H9 (cell line): ENCODE results near the gene PIP5KL1. TPM values are rescaled to one million over a fixed set of nuclear protein-coding genes. Genes with fewer than 3 reads are reported as not detected.

Experiments
- DNase-seq: peaks from one replicate; pipeline ENCODE4 v3.0.0-alpha.2; 2017
- H2AFZ ChIP-seq: one replicate; pipeline ENCODE4 v1.6.1; 2013; ENCODE audit warnings: mild to moderate bottlenecking, low read length, control low read depth, moderate library complexity
- H2AK5ac ChIP-seq: 2 replicates; pipeline ENCODE4 v1.6.1; 2013; ENCODE audit warnings: low read length, control low read depth, mixed read lengths; ENCODE audit not compliant: insufficient read length
- H2BK120ac ChIP-seq: one replicate; pipeline ENCODE4 v1.6.1; 2013; ENCODE audit warnings: low read depth, mild to moderate bottlenecking, low read length, control low read depth, inconsistent platforms; ENCODE audit not compliant: poor library complexity, severe bottlenecking
- H2BK12ac ChIP-seq: 2 replicates; pipeline ENCODE4 v1.6.1; 2013; ENCODE audit warnings: low read length, control low read depth, mixed read lengths, low read depth; ENCODE audit not compliant: insufficient read length
- H2BK15ac ChIP-seq: 2 replicates; pipeline ENCODE4 v1.6.1; 2013; ENCODE audit warnings: low read depth, low read length, control low read depth
- H2BK20ac ChIP-seq: one replicate; pipeline ENCODE4 v1.6.1; 2013; ENCODE audit warnings: low read depth, mild to moderate bottlenecking, low read length, control low read depth, inconsistent platforms; ENCODE audit not compliant: poor library complexity, severe bottlenecking
- H2BK5ac ChIP-seq: 2 replicates; pipeline ENCODE4 v1.6.1; 2013; ENCODE audit warnings: low read length, control low read depth, mixed read lengths; ENCODE audit not compliant: insufficient read length
- H3K14ac ChIP-seq: 2 replicates; pipeline ENCODE4 v1.6.1; 2013; ENCODE audit warnings: low read length, control low read depth; ENCODE audit not compliant: insufficient read depth
- H3K18ac ChIP-seq: 2 replicates; pipeline ENCODE4 v1.6.1; 2013; ENCODE audit warnings: low read depth, mild to moderate bottlenecking, mixed read lengths, low read length, control low read depth; ENCODE audit not compliant: insufficient read length
- H3K23ac ChIP-seq: 2 replicates; pipeline ENCODE4 v1.6.1; 2013; ENCODE audit warnings: low read length, control low read depth, mixed read lengths, low read depth; ENCODE audit not compliant: insufficient read length
- H3K23me2 ChIP-seq: 2 replicates; pipeline ENCODE4 v1.6.1; 2013; ENCODE audit warnings: low read depth, mild to moderate bottlenecking, mixed read lengths, low read length, control low read depth; ENCODE audit not compliant: insufficient read length, poor library complexity, severe bottlenecking
- H3K27ac ChIP-seq: 2 replicates; pipeline ENCODE4 v1.5.1; 2013; ENCODE audit warnings: low read length, control low read depth, mixed read lengths, low read depth; ENCODE audit not compliant: insufficient read length
- H3K27me3 ChIP-seq: 2 replicates; pipeline ENCODE4 v1.6.1; 2013; ENCODE audit warnings: low read length, control low read depth, inconsistent platforms; ENCODE audit not compliant: insufficient read depth
- H3K4ac ChIP-seq: 2 replicates; pipeline ENCODE4 v1.6.1; 2013; ENCODE audit warnings: low read depth, mild to moderate bottlenecking, control low read depth, inconsistent platforms, low read length, moderate library complexity
- H3K4me1 ChIP-seq: 2 replicates; pipeline ENCODE4 v1.6.1; 2013; ENCODE audit warnings: low read length, control low read depth, inconsistent platforms; ENCODE audit not compliant: insufficient read depth
- H3K4me2 ChIP-seq: 2 replicates; pipeline ENCODE4 v1.6.1; 2013; ENCODE audit warnings: low read length, control low read depth, mixed read lengths; ENCODE audit not compliant: insufficient read length, insufficient read depth
- H3K56ac ChIP-seq: 2 replicates; pipeline ENCODE4 v1.6.1; 2013; ENCODE audit warnings: low read depth, mild to moderate bottlenecking, mixed read lengths, low read length, control low read depth; ENCODE audit not compliant: insufficient read length
- H3K79me1 ChIP-seq: 2 replicates; pipeline ENCODE4 v1.6.1; 2013; ENCODE audit warnings: low read depth, mild to moderate bottlenecking, moderate library complexity, low read length, control low read depth, inconsistent platforms; ENCODE audit not compliant: insufficient read depth, poor library complexity, severe bottlenecking
- H3K79me2 ChIP-seq: 2 replicates; pipeline ENCODE4 v1.6.1; 2013; ENCODE audit warnings: low read length, control low read depth, inconsistent platforms; ENCODE audit not compliant: insufficient read depth
- H3K9ac ChIP-seq: 2 replicates; pipeline ENCODE4 v1.6.1; 2013; ENCODE audit warnings: low read length, control low read depth, mixed read lengths; ENCODE audit not compliant: insufficient read length; ENCODE audit errors: extremely low read depth
- H3K9me3 ChIP-seq: one replicate; pipeline ENCODE4 v1.6.1; 2013; ENCODE audit warnings: low read depth, low read length, inconsistent platforms; ENCODE audit not compliant: control insufficient read depth
- H3T11ph ChIP-seq: one replicate; pipeline ENCODE4 v1.6.1; 2013; ENCODE audit warnings: mild to moderate bottlenecking, low read length, control low read depth, inconsistent platforms
- H4K20me1 ChIP-seq: one replicate; pipeline ENCODE4 v1.6.1; 2013; ENCODE audit not compliant: control insufficient read depth, insufficient read length, insufficient read depth
- H4K5ac ChIP-seq: 2 replicates; pipeline ENCODE4 v1.6.1; 2013; ENCODE audit warnings: low read depth, mild to moderate bottlenecking, mixed read lengths, low read length, control low read depth; ENCODE audit not compliant: insufficient read length
- H4K8ac ChIP-seq: replicated peaks from 2 replicates; pipeline ENCODE4 v1.6.1; 2013; ENCODE audit warnings: low read length, control low read depth, mixed read lengths, low read depth; ENCODE audit not compliant: insufficient read length
- H4K91ac ChIP-seq: 2 replicates; pipeline ENCODE4 v1.6.1; 2013; ENCODE audit warnings: low read depth, mild to moderate bottlenecking, moderate library complexity, mixed read lengths, low read length, control low read depth; ENCODE audit not compliant: insufficient read length
- H3K27ac Mint-ChIP-seq, 3 experiments: 2 replicates in 2 of 3; 3 replicates in 1 of 3; pipeline ENCODE4 v1.8.0; 2020 to 2021; ENCODE audit warnings: mixed read lengths in 3 of 3, mild to moderate bottlenecking in 1 of 3, moderate library complexity in 1 of 3
- H3K27me3 Mint-ChIP-seq: 2 replicates; pipeline ENCODE4 v1.8.0; 2021; ENCODE audit warnings: low read depth, mild to moderate bottlenecking, moderate library complexity, mixed read lengths
- H3K36me3 Mint-ChIP-seq, 3 experiments: 2 replicates in 2 of 3; 3 replicates in 1 of 3; pipeline ENCODE4 v1.8.0; 2020 to 2021; ENCODE audit warnings: low read depth in 3 of 3, mixed read lengths in 3 of 3; ENCODE audit not compliant: insufficient read depth in 1 of 3
- H3K4me1 Mint-ChIP-seq, 2 experiments: 2 replicates each; pipeline ENCODE4 v1.8.0; 2020; ENCODE audit warnings: mixed read lengths in 2 of 2
- H3K4me3 Mint-ChIP-seq, 2 experiments: 2 replicates in 1 of 2; 3 replicates in 1 of 2; pipeline ENCODE4 v1.8.0; 2020 to 2021; ENCODE audit warnings: mild to moderate bottlenecking in 2 of 2, mixed read lengths in 2 of 2, moderate library complexity in 1 of 2
- H3K9me3 Mint-ChIP-seq, 2 experiments: 2 replicates in 1 of 2; 3 replicates in 1 of 2; pipeline ENCODE4 v1.8.0; 2020; ENCODE audit warnings: mild to moderate bottlenecking in 2 of 2, mixed read lengths in 2 of 2, moderate library complexity in 1 of 2
- WGBS: extraction: QIAGEN DNeasy Blood & Tissue Kit; methylation state at CpG from one replicate; pipeline ENCODE4 v1.1.7; 2013; ENCODE audit warnings: missing lambda C conversion rate, low lambda C conversion rate, mixed read lengths; ENCODE audit not compliant: insufficient read length; ENCODE audit errors: extremely low coverage; 5-methylcytosine and 5-hydroxymethylcytosine counted together
- total RNA-seq: library from RNA; stranded (reverse); gene quantifications from 2 replicates; pipeline ENCODE4 v1.2.1, GENCODE V29; 2021
- TF ChIP-seq, protein P1 (sequence below): fragments of 200-600 bp; sonication (generic); conservative IDR thresholded peaks from 3 replicates; pipeline ENCODE4 v1.8.0; 2021; ENCODE audit warnings: antibody characterized with exemption, mild to moderate bottlenecking

The PIP5KL1 gene
- total RNA-seq, 1 experiment from 2014 or later, result 11.6 TPM

DNA sequence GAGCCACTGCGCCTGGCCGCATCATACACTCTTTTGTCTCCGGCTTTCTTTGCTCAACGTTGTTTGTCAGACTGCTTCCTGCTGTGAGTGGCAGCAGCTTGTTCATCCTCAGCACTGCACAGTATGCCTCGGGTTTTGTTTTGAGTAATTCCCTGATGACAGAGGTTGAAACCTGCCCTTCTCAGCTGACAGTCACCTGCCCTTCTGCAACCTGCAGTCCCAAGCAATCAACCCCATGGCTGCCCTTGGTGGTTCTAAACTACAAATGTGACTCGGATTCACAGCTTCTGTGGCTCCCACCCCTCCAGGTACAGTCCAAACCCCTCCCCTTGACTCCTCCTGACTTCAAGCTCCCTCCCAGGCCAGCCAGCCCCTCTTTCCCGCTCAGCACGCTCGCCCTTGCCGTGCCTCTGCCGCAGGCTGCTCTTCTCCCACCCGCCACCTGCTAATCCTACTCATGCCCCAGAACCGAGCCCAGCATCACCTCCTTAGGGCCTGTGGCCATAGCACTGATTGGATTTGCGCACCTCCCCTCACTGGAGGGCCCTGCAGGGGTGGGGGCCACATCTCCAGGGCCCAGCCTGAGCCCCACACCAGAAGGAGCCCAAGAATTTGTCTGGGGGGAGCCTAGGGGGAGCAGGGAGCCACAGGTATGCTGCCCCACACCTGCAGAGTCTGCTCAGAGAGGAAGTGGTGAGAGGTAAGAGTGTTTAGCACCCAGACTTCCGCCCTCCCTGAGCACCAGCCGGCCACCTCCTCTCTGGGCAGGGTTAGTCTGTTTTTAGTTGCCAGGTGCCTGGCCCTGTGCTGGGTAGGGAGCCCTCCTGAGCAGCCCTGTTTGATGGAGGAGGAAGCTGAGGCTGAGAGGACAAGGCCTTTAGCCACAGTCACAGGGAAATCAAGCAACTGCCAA is 40.1 kb upstream of the PIP5KL1 start:
- no peak overlapping the region for H2BK12ac ChIP-seq
- H3K56ac ChIP-seq, result no peak overlapping the region
- Mint-ChIP-seq H3K4me1 (peaks cover 69 to 84% of the 10 kb centered on the region in 2 experiments), H3K4me3 (peak overlapping the region in 1 of 2 experiments; percentile 52; a peak in 2 of 5 replicates), H3K27ac (peak overlapping the region; percentile 73 to 82 (median 78)), H3K27me3 (no peaks in the 10 kb centered on the region; the same call in 1 of the 2 replicates), H3K36me3 (peaks cover 0 to 10% (median 0%) of the 10 kb centered on the region in 3 experiments; a peak in 2 of 7 replicates), H3K9me3 (no peaks in the 10 kb centered on the region; a peak in 1 of 5 replicates)
- no peaks in the 10 kb centered on the region for H3K23me2 ChIP-seq
- no peak overlapping the region for H3K4me2 ChIP-seq
- no peak overlapping the region for H2AK5ac ChIP-seq
- no peak overlapping the region for H2AFZ ChIP-seq
- H3K4ac ChIP-seq, result no peak overlapping the region
- H2BK15ac ChIP-seq, result no peak overlapping the region
- H4K20me1 ChIP-seq, result peaks cover 4% of the 10 kb centered on the region
- H3T11ph ChIP-seq, result no peak overlapping the region
- peak overlapping the region; percentile 5; the same call in 1 of the 2 replicates for H3K14ac ChIP-seq
- peaks cover 2% of the 10 kb centered on the region for H3K79me1 ChIP-seq
- no peak overlapping the region for H3K23ac ChIP-seq
- H3K27me3 ChIP-seq, result no peaks in the 10 kb centered on the region
- peak overlapping the region; percentile 35 for H3K18ac ChIP-seq
- no peak overlapping the region for H2BK20ac ChIP-seq
- no CpG with 5 or more reads among the region's 16 CpGs for WGBS
- no peak overlapping the region for H4K8ac ChIP-seq
- no peak overlapping the region for H3K9ac ChIP-seq
- H4K5ac ChIP-seq, result no peak overlapping the region
- H2BK5ac ChIP-seq, result no peak overlapping the region
- no peak overlapping the region for H3K27ac ChIP-seq
- no peaks in the 10 kb centered on the region for H3K9me3 ChIP-seq
- H2BK120ac ChIP-seq, result no peak overlapping the region
- H3K79me2 ChIP-seq, result peaks cover 45% of the 10 kb centered on the region; the same call in 1 of the 2 replicates
- DNase-seq, result no peak
- TF ChIP-seq, protein P1, sequence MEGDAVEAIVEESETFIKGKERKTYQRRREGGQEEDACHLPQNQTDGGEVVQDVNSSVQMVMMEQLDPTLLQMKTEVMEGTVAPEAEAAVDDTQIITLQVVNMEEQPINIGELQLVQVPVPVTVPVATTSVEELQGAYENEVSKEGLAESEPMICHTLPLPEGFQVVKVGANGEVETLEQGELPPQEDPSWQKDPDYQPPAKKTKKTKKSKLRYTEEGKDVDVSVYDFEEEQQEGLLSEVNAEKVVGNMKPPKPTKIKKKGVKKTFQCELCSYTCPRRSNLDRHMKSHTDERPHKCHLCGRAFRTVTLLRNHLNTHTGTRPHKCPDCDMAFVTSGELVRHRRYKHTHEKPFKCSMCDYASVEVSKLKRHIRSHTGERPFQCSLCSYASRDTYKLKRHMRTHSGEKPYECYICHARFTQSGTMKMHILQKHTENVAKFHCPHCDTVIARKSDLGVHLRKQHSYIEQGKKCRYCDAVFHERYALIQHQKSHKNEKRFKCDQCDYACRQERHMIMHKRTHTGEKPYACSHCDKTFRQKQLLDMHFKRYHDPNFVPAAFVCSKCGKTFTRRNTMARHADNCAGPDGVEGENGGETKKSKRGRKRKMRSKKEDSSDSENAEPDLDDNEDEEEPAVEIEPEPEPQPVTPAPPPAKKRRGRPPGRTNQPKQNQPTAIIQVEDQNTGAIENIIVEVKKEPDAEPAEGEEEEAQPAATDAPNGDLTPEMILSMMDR, result no peak
- H4K91ac ChIP-seq, result no peak overlapping the region
- peaks cover 5% of the 10 kb centered on the region; the same call in 1 of the 2 replicates for H3K4me1 ChIP-seq
